Raji (cell line): Measurements from ENCODE around the gene BRIP1.

Source experiments
- POLR2A ChIP-seq: IDR thresholded peaks from 2 replicates; pipeline ENCODE4 v1.6.1; 2011; ENCODE audit warnings: low read depth, low read length, control low read depth; ENCODE audit not compliant: insufficient read depth

The BRIP1 gene

DNA sequence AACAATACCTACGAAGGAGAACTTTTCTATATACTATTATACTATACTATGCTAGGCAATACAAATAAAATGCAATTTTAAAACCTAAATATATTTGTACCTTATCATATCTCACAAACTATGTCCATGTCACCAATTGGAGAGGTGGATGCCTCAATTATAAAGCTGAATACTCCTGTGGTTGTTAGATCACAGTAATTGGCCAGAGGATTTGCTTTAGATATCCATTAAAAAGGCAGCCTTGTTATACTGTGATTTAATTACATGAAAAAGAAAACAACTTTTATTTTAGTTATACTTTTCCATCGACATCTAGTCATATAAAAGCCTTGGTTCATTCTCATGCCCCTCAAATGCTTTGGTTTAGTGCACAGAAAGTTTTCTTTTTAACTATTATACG lies 129.3 kb downstream of the BRIP1 start:
- no peak for TF ChIP-seq POLR2A

- no peak for TF ChIP-seq POLR2A
Observed at GRCh38 chr17:61733021-61733420, 130.3 kb downstream of the BRIP1 start.

DNA sequence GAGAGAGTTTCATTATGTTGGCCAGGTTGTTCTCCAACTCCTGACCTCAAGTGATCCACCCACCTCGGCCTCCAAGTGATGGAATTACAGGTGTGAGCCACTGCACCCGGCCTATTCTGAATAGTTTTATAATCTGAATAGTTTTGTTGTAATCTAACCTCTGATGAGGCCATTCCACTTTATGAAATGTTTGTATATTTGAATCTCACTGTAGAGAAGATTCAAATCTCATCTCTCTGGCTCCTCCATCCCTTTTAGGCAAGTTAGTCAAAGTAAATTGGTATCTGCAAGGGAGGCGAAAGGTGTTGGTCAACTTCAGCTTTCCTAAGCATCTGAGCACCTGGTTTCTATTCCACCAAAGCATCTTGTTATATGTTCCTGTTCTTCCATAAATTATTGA lies 131.2 kb downstream of the BRIP1 start:
- no peak for TF ChIP-seq POLR2A

- no peak for TF ChIP-seq POLR2A
Observed at GRCh38 chr17:61731330-61731729, 132.0 kb downstream of the BRIP1 start.

- TF ChIP-seq POLR2A, result no peak
Observed at GRCh38 chr17:61729690-61730268, 133.5 kb downstream of the BRIP1 start.

DNA sequence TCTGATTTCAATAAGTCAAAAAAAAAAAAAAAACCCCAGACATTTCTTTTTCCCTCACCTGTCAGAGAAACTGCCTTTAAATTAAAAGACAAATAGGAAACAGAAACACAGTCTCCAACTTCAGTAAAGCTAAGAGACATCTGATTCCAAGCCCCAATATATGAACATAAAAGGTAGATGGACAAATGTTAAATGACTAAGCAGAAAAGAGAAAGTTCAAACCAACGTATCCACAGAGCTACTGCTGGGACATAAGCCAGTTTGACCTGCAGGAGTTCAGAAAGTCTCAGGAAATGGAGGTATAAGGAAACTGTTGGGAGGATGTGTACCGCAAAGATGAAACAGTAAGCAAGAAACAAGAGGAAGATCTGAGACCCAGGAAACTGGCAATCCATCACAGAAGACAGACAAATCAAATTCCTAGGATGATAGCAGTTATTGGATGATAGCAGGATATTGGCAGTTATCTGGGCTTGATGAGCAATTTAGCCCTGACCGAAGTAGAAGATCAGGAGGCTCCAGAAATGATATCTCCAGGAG lies 135.0 kb downstream of the BRIP1 start:
- TF ChIP-seq POLR2A, result no peak

- no peak for TF ChIP-seq POLR2A
Observed at GRCh38 chr17:61726977-61727376, 136.4 kb downstream of the BRIP1 start.

GRCh38 chr17:61724777-61725176 lies 138.6 kb downstream of the BRIP1 start:
- TF ChIP-seq POLR2A, result no peak

- no peak for TF ChIP-seq POLR2A
Observed at GRCh38 chr17:61723914-61724313, 139.4 kb downstream of the BRIP1 start.

DNA sequence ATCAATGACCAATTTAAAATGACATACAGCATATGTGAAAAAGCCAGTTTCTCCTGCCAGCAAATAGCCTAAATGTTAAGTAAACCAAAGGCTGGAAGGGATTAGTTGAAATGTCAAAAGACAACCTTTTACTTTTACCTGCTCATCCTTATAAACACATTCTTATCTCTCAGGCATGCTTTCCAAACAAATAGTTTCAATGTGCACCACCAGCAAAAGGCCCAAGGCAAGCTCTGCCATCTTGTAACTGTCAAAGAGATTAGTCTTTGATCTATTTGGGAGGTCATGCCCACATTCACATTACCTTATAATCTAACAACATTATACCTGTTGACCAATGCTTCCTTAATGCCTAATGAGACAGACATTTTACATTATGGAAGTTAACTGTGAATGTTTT lies 140.1 kb downstream of the BRIP1 start:
- TF ChIP-seq POLR2A, result no peak

DNA sequence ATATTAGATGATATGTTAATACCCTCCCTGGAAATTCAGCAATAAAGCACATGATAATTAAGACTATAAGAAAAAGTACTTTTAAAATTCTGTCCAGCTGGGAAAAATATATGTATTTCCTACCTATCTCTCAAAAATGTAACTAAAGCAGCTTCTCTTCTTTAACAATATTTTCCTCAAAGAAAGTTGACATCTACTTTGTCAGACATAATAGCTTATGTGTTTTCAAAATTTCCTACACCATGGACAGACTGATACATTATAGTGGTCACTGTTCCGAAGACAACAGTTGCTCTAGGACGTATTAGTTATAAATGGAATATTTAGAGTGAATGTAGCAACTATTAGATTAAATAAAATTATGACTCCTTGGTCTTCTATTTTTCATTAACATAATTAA lies 140.9 kb downstream of the BRIP1 start:
- no peak for TF ChIP-seq POLR2A

- no peak for TF ChIP-seq POLR2A
Observed at GRCh38 chr17:61720016-61720795, 143.1 kb downstream of the BRIP1 start.

GRCh38 chr17:61718022-61718421 lies 145.3 kb downstream of the BRIP1 start:
- no peak for TF ChIP-seq POLR2A

DNA sequence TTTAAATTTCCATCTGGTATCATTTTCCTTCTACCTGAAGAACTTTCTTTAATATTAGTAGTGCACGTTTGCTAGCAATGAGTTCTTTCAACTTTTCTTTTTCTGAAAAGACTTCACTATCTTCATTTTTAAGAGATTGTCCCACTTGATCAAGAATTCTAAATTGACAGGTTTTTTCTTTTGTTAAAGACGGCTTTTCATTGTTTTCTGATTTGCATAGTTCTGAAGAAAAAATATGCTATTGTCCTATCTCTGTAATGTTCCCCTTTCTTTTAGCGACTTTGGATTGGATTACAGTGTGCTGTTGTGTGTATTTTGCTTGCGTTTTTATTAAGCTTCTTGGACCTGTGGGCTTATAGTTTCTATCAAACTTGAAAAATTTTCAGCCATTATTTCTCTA lies 146.0 kb downstream of the BRIP1 start:
- TF ChIP-seq POLR2A, result no peak

DNA sequence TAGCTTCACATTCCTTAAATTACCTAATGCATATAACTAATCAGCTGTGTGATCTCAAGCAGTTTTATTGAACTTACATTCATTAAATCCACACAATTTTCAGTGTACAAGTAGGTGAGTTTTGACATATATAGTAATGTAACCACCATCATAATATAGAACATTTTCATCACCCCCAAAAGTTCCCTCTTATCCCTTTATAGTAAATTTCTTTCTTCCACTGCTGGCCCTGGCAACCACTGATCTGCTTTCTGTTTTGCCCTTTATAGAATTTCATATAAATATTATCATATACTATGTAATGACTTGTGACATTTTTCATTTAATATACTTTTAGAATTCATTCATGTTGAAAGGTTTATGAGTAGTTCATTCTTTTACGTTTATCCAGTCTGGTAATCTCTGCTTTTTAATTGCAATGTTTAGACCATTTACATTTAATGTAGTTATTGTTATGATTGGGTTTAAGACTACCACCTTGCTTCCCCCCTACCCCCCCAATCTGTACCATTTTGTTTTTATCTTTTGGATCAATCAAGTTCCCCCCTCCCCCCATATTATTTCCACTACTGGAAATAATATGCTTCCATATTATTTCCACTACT lies 147.0 kb downstream of the BRIP1 start:
- no peak for TF ChIP-seq POLR2A

GRCh38 chr17:61715348-61715747 lies 148.0 kb downstream of the BRIP1 start:
- TF ChIP-seq POLR2A, result no peak

GRCh38 chr17:61714300-61714699 lies 149.0 kb downstream of the BRIP1 start:
- no peak for TF ChIP-seq POLR2A

GRCh38 chr17:61713035-61713434 lies 150.3 kb downstream of the BRIP1 start:
- TF ChIP-seq POLR2A, result no peak
